Measurements from ENCODE around the gene SRSF6.

SRSF6 gene

DNA sequence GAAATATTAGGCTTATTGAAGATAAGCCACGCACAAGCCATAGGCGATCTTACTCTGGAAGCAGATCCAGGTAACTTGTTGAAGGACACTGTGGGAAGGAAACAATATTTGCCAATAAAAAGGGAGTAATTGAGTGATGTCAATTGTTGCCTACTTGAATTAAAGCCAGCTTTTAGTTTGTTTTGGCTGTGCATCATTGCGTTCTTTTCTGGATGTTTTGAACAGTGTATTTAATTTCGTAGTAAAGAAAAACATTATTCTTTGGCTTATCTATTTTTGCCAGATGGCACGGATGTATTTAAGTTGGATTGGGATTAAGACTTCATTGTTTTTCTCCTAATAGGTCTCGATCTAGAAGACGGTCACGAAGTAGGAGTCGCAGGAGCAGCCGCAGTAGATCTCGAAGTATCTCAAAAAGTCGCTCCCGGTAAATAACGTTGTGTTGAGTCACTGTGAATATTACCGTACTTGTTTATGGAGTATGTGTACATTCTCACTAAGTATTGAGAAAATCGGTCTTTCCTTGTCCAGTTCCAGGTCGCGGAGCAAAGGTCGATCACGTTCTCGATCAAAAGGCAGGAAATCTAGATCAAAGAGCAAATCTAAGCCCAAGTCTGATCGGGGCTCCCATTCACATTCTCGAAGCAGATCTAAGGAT lies 2.6 kb downstream of the SRSF6 start:
- TF ChIP-seq, protein P1, sequence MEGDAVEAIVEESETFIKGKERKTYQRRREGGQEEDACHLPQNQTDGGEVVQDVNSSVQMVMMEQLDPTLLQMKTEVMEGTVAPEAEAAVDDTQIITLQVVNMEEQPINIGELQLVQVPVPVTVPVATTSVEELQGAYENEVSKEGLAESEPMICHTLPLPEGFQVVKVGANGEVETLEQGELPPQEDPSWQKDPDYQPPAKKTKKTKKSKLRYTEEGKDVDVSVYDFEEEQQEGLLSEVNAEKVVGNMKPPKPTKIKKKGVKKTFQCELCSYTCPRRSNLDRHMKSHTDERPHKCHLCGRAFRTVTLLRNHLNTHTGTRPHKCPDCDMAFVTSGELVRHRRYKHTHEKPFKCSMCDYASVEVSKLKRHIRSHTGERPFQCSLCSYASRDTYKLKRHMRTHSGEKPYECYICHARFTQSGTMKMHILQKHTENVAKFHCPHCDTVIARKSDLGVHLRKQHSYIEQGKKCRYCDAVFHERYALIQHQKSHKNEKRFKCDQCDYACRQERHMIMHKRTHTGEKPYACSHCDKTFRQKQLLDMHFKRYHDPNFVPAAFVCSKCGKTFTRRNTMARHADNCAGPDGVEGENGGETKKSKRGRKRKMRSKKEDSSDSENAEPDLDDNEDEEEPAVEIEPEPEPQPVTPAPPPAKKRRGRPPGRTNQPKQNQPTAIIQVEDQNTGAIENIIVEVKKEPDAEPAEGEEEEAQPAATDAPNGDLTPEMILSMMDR (IDR thresholded peaks at IDR 0.05; ENCODE audit: low read depth, low read length, missing control alignments): no peak
- DNase-seq (ENCODE audit: low read depth): no peak
- H3K4me3 ChIP-seq (ENCODE audit: low read depth, low read length): no peak overlapping the region

DNA sequence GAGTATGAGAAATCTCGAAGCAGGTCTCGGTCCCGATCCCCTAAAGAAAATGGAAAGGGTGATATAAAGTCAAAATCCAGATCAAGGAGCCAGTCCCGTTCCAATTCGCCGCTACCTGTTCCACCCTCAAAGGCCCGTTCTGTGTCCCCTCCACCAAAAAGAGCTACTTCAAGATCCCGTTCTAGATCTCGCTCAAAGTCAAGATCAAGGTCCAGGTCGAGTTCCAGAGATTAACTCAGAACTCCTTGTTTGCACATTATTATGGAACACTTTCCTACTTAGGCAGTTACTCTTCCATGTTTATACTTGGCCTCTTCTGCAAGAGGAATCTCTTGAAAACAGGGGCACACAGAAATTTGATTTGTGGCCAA lies 3.1 kb downstream of the SRSF6 start:
- TF ChIP-seq, protein P1 (IDR thresholded peaks at IDR 0.05; ENCODE audit: low read depth, low read length, missing control alignments): no peak
- no peak overlapping the region for H3K4me3 ChIP-seq (ENCODE audit: low read depth, low read length)
- DNase-seq (ENCODE audit: low read depth): no peak

DNA sequence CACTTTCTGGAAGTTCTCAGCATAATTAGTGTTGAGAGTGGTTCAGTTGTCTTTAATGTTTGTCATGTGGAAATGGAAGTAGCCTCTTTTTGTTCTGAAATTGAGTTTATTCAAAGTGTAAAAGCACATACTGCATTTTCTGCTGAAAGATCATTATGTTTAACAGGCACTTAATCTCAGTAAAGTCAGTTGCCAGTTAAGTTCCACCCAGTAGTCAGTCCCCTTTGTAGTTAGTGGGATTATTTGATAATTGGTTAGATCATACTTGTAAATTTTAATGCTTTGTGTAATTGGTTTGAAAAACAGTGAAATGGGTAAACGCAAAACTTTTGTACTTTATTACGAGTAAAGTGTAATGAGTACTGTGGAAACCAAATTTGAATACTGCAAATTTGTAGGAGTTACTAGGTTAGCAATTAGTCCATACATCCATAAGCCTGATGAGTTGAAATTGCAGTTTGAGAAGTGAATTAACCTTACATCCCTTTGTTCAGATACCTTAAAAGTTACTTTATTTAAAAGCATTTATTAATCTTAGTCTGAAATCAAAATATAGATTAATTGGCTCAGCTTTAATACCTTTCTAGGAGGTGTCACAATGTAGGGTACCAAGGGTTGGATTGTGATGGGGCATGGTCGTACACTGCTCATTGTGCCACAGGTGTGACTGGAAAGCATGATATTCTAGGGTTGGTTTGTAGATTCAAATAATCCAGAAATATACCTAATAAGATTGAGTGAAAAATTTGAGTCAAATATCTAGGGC lies 4.4 kb downstream of the SRSF6 start:
- TF ChIP-seq, protein P1 (IDR thresholded peaks at IDR 0.05; ENCODE audit: low read depth, low read length, missing control alignments): no peak
- no peak overlapping the region for H3K4me3 ChIP-seq (ENCODE audit: low read depth, low read length)
- DNase-seq (ENCODE audit: low read depth): no peak

DNA sequence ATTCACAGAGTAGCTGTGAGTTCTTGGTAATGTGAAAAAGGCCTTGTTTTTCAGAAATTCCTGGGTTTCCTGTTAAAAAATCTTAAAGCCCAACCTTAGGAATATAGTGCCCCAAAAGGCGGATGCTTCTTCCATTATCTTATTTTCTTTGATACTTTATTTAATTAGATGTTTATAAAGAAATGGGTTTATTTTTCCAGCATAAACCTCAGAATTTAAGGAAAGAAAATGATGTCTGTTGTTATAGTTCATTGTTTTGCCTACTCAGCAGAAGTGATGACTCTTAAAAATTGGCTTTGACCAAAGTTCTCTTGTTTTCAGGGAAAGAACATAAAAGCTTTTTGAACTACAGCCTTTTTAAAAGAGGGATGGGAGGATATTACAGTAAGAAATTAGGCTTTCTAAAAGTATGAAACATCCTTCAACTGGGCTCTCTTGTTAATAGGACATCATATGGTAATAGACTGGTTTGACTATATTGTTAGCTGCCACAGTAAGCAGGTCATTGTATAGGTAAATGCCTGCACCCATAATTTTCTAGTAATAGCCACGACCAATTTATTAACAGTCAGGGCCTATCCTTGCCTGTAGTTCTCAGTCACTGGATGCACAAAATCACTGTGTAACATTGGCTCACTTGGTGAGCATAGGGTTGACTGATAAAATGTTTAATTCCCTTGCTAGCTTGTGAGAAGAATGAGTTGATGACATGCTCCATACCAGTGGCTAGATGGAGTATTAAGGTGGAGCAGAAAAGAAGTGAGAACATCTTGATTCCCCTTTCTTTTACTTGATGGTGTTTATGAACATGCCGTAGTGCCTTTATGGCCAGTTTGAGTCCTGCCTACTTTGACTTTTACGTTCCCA lies 5.2 kb downstream of the SRSF6 start:
- no peak overlapping the region for H3K4me3 ChIP-seq (ENCODE audit: low read depth, low read length)
- TF ChIP-seq, protein P1 (IDR thresholded peaks at IDR 0.05; ENCODE audit: low read depth, low read length, missing control alignments): no peak
- no peak for DNase-seq (ENCODE audit: low read depth)

DNA sequence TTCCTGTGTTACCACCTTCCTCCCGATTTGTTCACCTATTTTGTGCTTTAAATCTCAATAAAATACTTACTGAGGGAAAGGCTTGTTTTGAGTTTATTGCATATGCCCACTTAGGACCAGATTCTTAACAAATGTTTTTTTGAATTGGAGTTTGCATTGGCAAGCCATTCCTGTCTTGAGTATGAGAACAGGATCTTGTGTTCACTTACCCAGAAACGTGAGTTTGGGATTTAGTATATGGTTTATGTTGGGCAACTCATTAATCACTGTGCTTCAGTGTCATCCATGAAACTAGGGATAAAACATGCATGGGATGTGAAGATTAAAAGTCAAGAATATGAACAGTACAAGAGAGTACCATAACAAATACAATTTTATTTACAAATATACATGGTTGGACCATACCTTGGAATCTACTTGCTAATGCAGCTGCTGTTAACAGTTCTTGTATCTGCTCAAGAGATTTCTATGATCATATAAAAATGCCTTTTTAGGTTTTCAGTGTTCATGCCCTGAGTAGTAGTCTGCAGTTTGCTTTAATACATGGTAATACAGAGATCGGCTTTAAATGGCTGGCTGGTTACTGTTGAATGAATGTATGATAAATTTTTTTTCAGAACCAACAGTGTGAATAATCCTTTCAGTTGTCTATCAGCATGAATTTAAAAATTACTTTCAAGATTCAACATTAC lies 6.0 kb downstream of the SRSF6 start:
- TF ChIP-seq, protein P1 (IDR thresholded peaks at IDR 0.05; ENCODE audit: low read depth, low read length, missing control alignments): no peak
- no peak for DNase-seq (ENCODE audit: low read depth)
- H3K4me3 ChIP-seq (ENCODE audit: low read depth, low read length): no peak overlapping the region

DNA sequence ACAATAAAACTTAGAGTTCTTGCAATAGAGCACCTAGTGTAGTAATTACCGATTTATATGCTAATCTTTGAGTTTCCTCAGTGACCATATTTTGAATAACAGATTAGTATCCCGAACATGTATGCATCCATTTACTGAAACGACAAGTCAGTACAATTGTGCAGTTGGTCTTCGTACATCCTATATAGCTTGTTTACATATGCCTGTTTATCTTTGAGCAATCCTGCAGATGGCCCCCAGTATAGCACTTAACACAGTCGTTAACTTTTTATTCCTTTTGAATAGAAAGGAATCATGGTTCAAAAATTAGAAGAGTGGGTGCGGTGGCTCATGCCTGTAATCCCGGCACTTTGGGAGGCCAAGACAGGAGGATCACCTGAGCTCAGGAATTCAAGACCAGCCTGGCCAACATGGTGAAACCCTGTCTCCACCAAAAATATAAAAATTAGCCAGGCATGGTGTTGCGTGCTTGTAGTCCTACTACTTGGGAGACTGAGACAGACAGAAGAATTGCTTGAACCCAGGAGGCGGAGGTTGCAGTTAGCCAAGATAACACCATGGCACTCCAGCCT lies 6.6 kb downstream of the SRSF6 start:
- no peak overlapping the region for H3K4me3 ChIP-seq (ENCODE audit: low read depth, low read length)
- no peak for DNase-seq (ENCODE audit: low read depth)
- TF ChIP-seq, protein P1 (IDR thresholded peaks at IDR 0.05; ENCODE audit: low read depth, low read length, missing control alignments): no peak

All from GM12864 (cell line).